ENCODE data around the gene GATA6. TPM values are rescaled to one million over a fixed set of nuclear protein-coding genes. Genes with fewer than 3 reads are reported as not detected.

Gene GATA6
- polyA plus RNA-seq, 3 donors: 0.04 TPM; not detected in 2

GRCh38 chr18:22169889-22170420 is 566 bp downstream of the GATA6 start:
- Mint-ChIP-seq H3K27me3 (ENCODE audit: low read depth in 3 of 3) (peaks cover 84 to 96% (median 87%) of the 10 kb centered on the region in 3 donors), H3K4me3 (peak overlapping the region; percentile 92 to 98), H3K36me3 (peaks cover 0 to 4% of the 10 kb centered on the region in 2 donors), H3K4me1 (peaks cover 24% of the 10 kb centered on the region), H3K9me3 (peaks cover 0 to 44% (median 15%) of the 10 kb centered on the region in 7 donors), H3K27ac (no peak overlapping the region)
- Histone ChIP-seq H3K27ac (ENCODE audit: low read depth in 1 of 2, low read length in 2 of 2) (no peak overlapping the region), H3K4me3 (replicated peaks in 1 of 3; ENCODE audit: low read depth in 2 of 3, low read length in 3 of 3) (peak overlapping the region; percentile 38 to 78 (median 48)), H3K9ac (ENCODE audit: insufficient read depth, low read length, poor library complexity, severe bottlenecking) (peak overlapping the region; percentile 38), H3K4me1 (ENCODE audit: control insufficient read depth in 1 of 2, insufficient read depth in 2 of 2, low read length in 2 of 2) (peaks cover 13 to 27% of the 10 kb centered on the region in 2 donors), H3K9me3 (replicated peaks in 1 of 2; ENCODE audit: control insufficient read depth in 1 of 2, insufficient read depth in 1 of 2, low read length in 2 of 2) (peaks cover 3 to 54% of the 10 kb centered on the region in 2 donors), H2AFZ (ENCODE audit: insufficient read depth, low read depth, low read length, poor library complexity, severe bottlenecking) (peak overlapping the region; percentile 73), H4K20me1 (ENCODE audit: insufficient read depth, low read length) (no peaks in the 10 kb centered on the region), H3K79me2 (ENCODE audit: insufficient read depth, low read length) (no peaks in the 10 kb centered on the region), H3K27me3 (ENCODE audit: control insufficient read depth in 2 of 2, insufficient read depth in 2 of 2, low read length in 2 of 2) (peaks cover 77 to 91% of the 10 kb centered on the region in 2 donors), H3K4me2 (replicated peaks; ENCODE audit: extremely low read depth, low read length, poor library complexity, severe bottlenecking) (peak overlapping the region; percentile 74), H3K36me3 (replicated peaks in 1 of 2; ENCODE audit: control insufficient read depth in 1 of 2, insufficient read depth in 2 of 2, low read length in 2 of 2) (no peaks in the 10 kb centered on the region)
- intact Hi-C loops (cut with micrococcal nuclease): no loop called here
- no peak for DNase-seq
- no peak for TF ChIP-seq CTCF (IDR thresholded peaks at IDR 0.05)
- under 1% methylated on average over 38 of the region's 49 CpGs for WGBS (ENCODE audit: insufficient coverage)

DNA sequence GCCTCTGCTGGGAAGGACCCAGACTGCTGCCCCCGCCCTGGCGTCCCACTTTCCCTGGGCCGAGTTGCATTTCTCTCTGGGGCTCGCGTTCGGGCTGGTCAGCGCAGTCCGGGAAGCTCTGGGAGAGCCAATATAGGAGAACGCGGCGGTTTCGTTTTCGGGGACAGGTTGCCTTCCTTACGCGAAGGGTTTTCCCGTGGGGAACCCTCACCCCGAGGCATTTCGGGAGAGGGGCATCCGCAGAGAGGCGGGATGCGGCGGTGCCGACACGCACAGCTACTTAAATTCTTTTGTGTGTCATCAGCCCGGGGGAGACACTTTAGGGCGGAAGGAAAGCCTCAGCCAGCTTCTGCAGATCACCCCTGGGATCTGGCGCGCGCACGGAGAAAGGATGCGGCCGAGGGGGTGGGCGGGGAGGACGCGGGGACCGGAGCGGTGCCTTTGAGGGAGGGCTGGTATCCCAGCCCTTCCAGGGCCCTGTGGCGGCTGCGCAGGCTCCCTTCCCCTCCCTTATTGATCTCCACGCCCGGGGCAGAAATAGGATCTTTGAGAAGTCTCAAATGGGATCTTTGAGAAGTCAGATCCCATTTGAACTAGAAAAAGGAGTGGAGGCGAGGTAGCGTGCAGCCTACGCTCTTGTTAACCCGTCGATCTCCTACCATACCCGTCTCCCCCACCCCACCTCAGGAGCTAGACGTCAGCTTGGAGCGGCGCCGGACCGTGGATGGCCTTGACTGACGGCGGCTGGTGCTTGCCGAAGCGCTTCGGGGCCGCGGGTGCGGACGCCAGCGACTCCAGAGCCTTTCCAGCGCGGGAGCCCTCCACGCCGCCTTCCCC is 1.2 kb downstream of the GATA6 start:
- peak overlapping the region; percentile 92 to 98 for H3K4me3 Mint-ChIP-seq
- peak in 2 of 3 donors; percentile 9 to 19 for DNase-seq
- under 1% methylated on average over 57 of the region's 66 CpGs for WGBS (ENCODE audit: insufficient coverage)
- H3K9me3 Mint-ChIP-seq: peaks cover 0 to 40% (median 15%) of the 10 kb centered on the region in 7 donors
- intact Hi-C loops (cut with micrococcal nuclease): no loop called here
- Histone ChIP-seq H2AFZ (ENCODE audit: insufficient read depth, low read depth, low read length, poor library complexity, severe bottlenecking) (peak overlapping the region; percentile 73), H4K20me1 (ENCODE audit: insufficient read depth, low read length) (no peaks in the 10 kb centered on the region), H3K4me3 (replicated peaks in 1 of 3; ENCODE audit: low read depth in 2 of 3, low read length in 3 of 3) (peak overlapping the region; percentile 38 to 78 (median 48)), H3K9me3 (replicated peaks in 1 of 2; ENCODE audit: control insufficient read depth in 1 of 2, insufficient read depth in 1 of 2, low read length in 2 of 2) (peaks cover 3 to 54% of the 10 kb centered on the region in 2 donors), H3K79me2 (ENCODE audit: insufficient read depth, low read length) (no peaks in the 10 kb centered on the region), H3K9ac (ENCODE audit: insufficient read depth, low read length, poor library complexity, severe bottlenecking) (peak overlapping the region; percentile 38), H3K36me3 (replicated peaks in 1 of 2; ENCODE audit: control insufficient read depth in 1 of 2, insufficient read depth in 2 of 2, low read length in 2 of 2) (no peaks in the 10 kb centered on the region), H3K27me3 (ENCODE audit: control insufficient read depth in 2 of 2, insufficient read depth in 2 of 2, low read length in 2 of 2) (peaks cover 80 to 93% of the 10 kb centered on the region in 2 donors), H3K27ac (ENCODE audit: low read depth in 1 of 2, low read length in 2 of 2) (no peak overlapping the region), H3K4me1 (ENCODE audit: control insufficient read depth in 1 of 2, insufficient read depth in 2 of 2, low read length in 2 of 2) (peaks cover 13 to 27% of the 10 kb centered on the region in 2 donors), H3K4me2 (replicated peaks; ENCODE audit: extremely low read depth, low read length, poor library complexity, severe bottlenecking) (peak overlapping the region; percentile 74)
- peaks cover 0 to 2% of the 10 kb centered on the region in 2 donors for H3K36me3 Mint-ChIP-seq
- H3K27ac Mint-ChIP-seq: peak overlapping the region in 2 of 7 donors; percentile 21 to 79
- H3K4me1 Mint-ChIP-seq: peaks cover 24% of the 10 kb centered on the region
- H3K27me3 Mint-ChIP-seq (ENCODE audit: low read depth in 3 of 3): peaks cover 87 to 97% (median 89%) of the 10 kb centered on the region in 3 donors
- no peak for TF ChIP-seq CTCF (IDR thresholded peaks at IDR 0.05)

All from CD14-positive monocyte (primary cell).